Stomach smooth muscle (tissue), 2 donors: ENCODE measurements around the gene BTK.
A peak's percentile ranks its signal among the peaks of the same experiment; 100 is the strongest.

Experiments used
- H3K27ac ChIP-seq: one replicate; pipeline ENCODE4 v1.7.0; 2013; ENCODE audit warnings: mild to moderate bottlenecking, low read length, inconsistent platforms
- H3K27me3 ChIP-seq, 2 donors: one replicate each; pipeline ENCODE4 v1.7.0; 2013; ENCODE audit warnings: low read length in 2 of 2; ENCODE audit not compliant: insufficient read depth in 2 of 2, control insufficient read depth in 1 of 2
- H3K36me3 ChIP-seq, 2 donors: one replicate each; pipeline ENCODE4 v1.7.0; 2013; ENCODE audit warnings: low read length in 2 of 2; ENCODE audit not compliant: control insufficient read depth in 2 of 2, insufficient read depth in 2 of 2
- H3K4me1 ChIP-seq: one replicate; pipeline ENCODE4 v1.7.0; 2013; ENCODE audit warnings: low read length; ENCODE audit not compliant: control insufficient read depth, insufficient read depth
- H3K4me3 ChIP-seq, 2 donors: one replicate each; pipeline ENCODE4 v1.7.0; 2013; ENCODE audit warnings: low read length in 2 of 2
- H3K9ac ChIP-seq, 2 donors: one replicate each; pipeline ENCODE4 v1.7.0; 2013; ENCODE audit warnings: low read length in 2 of 2, mild to moderate bottlenecking in 1 of 2
- H3K9me3 ChIP-seq, 2 donors: one replicate each; pipeline ENCODE4 v1.7.0; 2013; ENCODE audit warnings: low read length in 2 of 2; ENCODE audit not compliant: control insufficient read depth in 2 of 2
- donor health status: healthy.
- donor health status: Pancreatic carcinoma.

Gene BTK

DNA sequence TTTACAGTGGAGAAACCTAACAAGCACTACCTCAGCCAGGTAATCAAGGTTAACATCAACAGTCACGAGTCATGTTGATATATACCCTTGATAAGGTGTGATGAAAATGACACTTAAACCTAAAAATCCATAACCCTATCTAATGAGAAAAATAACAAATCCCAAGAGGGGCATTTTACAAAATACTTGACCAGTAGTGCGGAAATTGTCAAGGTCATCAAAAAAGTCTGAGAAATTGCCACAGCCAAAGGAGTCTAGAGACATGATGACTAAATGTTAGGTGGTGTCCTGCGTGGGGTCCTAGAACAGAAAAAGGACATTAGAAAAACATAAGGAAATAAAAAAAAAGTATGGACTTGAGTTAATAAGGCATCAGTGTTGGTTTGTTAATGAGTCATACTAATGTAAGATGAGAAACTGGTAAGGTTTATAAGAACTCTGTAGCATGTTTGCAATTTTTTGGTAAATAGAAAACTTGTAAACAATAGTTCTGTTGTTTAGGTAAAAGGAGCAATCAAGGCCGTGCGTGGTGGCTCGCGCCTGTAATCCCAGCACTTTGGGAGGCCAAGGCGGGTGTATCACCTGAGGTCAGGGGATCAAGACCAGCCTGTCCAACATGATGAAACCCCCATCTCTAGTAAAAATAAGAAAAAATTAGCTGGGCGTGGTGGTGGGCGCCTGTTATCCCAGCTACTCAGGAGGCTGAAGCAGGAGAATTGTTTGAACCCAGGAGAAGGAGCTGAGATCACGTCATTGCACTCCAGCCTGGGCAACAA is 7.7 kb upstream of the BTK start:
- H3K36me3 ChIP-seq, result peaks cover 0 to 4% of the 10 kb centered on the region in 2 donors
- H3K9ac ChIP-seq, result no peak overlapping the region
- peaks cover 0 to 2% of the 10 kb centered on the region in 2 donors for H3K27me3 ChIP-seq
- H3K4me1 ChIP-seq, result peaks cover 3% of the 10 kb centered on the region
- no peak overlapping the region for H3K27ac ChIP-seq
- no peaks in the 10 kb centered on the region for H3K9me3 ChIP-seq
- no peak overlapping the region for H3K4me3 ChIP-seq

DNA sequence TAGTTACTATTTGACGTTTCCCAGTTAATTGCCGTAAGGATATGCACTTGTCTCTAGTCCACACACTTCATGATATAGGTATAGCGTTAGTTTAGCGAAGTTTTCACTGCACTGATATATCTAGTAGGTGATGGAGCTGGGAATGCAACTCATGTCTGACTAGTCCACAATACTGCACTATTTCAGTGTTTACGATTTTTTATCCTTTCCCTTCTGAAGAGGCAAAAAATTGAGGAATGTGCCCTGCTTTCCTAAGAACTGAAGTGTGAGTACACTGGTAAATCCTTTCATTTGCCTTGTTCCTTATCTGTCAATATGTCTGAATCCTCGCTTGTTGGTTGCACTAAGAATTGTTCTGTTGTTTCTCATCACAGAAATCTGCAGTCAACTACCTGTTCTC is 5.8 kb upstream of the BTK start:
- H3K4me3 ChIP-seq, result peak overlapping the region; percentile 75
- peak overlapping the region; percentile 58 for H3K27ac ChIP-seq
- peaks cover 0 to 4% of the 10 kb centered on the region in 2 donors for H3K36me3 ChIP-seq
- peaks cover 0 to 2% of the 10 kb centered on the region in 2 donors for H3K27me3 ChIP-seq
- no peaks in the 10 kb centered on the region for H3K9me3 ChIP-seq
- H3K9ac ChIP-seq, result peak overlapping the region in 1 of 2 donors; percentile 76
- H3K4me1 ChIP-seq, result peaks cover 3% of the 10 kb centered on the region

DNA sequence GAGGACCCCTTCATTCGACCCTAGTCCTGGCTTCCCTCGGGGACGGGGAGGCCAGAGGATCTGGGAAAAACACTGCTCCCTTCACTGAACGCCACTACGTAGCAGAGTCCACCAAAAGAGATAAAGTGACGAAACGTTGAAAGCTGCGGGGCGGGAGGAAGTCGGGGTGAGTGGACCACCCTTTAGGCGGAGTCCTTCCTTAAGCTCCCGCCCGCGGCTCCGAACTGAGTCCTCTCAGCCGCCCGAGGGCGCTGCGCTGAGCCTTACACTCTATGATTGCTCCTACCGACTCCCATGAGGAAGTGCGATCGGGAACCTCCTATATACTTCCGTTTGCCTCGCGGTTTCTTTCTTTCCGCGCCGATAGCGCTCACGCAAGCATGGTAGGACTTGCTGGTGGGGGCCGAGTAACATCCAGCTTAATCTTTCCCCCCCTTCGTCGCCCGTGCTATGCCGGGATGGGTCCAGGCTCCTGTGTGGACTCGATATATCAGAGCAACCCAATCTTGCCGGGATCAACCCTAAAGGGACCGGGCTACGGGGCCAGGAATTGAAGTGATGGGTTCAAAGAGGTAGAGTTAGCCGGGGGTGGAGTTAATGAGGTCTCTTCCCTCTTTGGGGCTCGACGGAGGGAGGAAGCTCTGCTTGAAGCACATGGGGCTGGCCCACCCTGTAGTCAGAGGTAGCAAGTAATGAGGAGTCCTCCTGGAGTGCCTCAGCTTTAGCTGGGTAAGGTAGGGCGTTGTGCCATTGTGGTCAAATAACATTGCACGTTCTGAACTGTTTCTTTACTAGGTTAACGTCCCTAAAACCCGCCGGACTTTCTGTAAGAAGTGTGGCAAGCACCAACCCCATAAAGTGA is 4.9 kb upstream of the BTK start, which contains the start of gene RPL36A:
Gene RPL36A, plus strand, starts transcription at position 348 of the 862 bp plus-strand sequence. Its CDS starts 33 bp downstream, at position 381.
- peak within 1 kb of the TSS; percentile 58 for H3K27ac ChIP-seq
- H3K36me3 ChIP-seq, result peaks cover 0 to 4% of the 10 kb centered on the region in 2 donors
- peaks cover 3% of the 10 kb centered on the region for H3K4me1 ChIP-seq
- H3K9me3 ChIP-seq, result no peaks in the 10 kb centered on the region
- H3K27me3 ChIP-seq, result peaks cover 0 to 2% of the 10 kb centered on the region in 2 donors
- H3K9ac ChIP-seq, result peak within 1 kb of the TSS; percentile 64 to 76
- H3K4me3 ChIP-seq, result peak within 1 kb of the TSS; percentile 75

DNA sequence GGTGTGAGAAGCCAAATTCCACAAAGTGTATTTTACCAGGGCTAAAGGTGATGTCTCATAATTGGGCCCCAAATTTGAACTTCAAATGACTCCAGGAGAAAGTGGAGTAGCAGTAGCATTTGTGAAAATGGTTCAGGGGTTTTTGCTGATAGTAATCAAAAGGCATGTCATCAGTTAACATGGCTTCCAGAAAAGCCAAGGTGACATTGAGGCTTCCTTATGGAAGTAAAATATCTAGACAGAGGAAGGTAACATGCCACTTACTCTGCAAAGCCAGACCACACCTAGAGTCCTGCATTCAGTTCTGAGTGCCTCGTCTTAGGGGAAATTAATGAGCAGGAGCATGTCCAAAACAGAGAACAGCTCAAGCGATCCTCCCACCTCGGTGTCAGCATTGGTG is 2.6 kb upstream of the BTK start:
- Histone ChIP-seq H3K9me3 (no peaks in the 10 kb centered on the region), H3K36me3 (peaks cover 0 to 4% of the 10 kb centered on the region in 2 donors), H3K27me3 (peaks cover 0 to 2% of the 10 kb centered on the region in 2 donors), H3K27ac (no peak overlapping the region), H3K4me3 (no peak overlapping the region), H3K4me1 (peaks cover 3% of the 10 kb centered on the region), H3K9ac (no peak overlapping the region)

DNA sequence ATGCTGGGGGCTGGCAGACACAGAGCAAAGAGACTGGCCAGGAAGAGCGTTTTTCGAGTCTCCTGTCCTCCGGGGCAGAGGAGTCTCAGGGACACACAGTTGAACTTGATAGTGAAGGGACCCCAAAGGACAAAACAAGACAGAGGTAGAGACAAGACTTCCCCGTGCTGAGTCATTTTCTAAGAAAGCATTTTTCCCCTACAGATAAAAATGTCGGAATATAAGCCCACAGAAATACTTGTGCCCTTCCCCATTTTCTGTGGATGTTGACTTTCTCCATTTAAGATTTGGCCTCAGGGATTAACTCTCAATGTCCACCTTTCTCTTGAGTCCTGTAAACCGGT is 523 bp upstream of the BTK start:
- Histone ChIP-seq H3K9me3 (no peaks in the 10 kb centered on the region), H3K27ac (no peak overlapping the region)

DNA sequence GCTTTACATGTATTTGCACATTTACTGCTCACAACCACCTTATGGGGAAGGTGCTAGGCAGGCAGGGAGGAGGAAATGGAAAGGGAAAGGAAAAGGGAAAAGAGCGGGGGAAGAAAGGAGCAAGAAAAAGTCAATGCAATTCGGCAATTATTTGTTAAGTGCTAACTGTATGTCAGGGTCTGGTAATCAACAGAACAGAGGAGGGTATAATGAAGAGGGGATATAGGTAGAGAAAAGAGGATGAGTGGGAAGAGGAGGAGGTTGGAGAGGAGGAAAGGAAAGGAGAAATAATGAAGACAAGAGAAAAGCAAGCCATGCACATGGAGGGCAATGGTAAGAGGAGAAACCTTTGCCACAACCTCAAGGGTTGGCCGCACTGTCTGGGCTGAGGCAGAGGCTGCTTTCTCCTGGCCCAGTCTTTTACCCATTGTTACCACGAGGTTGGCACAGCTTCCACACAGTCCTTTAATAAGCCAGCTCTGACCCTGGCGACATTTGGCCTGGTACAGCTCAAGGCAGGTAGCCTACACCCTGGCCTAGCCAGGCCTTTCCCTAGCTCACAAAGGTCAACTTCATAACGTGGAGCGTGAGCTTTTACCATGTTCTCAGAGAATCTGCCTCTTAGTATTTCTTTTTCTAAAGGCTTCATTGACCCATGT is 836 bp downstream of the BTK start:
- Histone ChIP-seq H3K4me3 (no peak overlapping the region), H3K9ac (no peak overlapping the region), H3K9me3 (no peaks in the 10 kb centered on the region), H3K27ac (no peak overlapping the region), H3K27me3 (no peaks in the 10 kb centered on the region), H3K4me1 (no peaks in the 10 kb centered on the region), H3K36me3 (no peaks in the 10 kb centered on the region)

More for the DNA sequence above, 523 bp upstream of the BTK start:
- Histone ChIP-seq H3K9ac (no peak overlapping the region), H3K4me3 (no peak overlapping the region), H3K27me3 (peaks cover 0 to 2% of the 10 kb centered on the region in 2 donors), H3K36me3 (no peaks in the 10 kb centered on the region), H3K4me1 (peaks cover 3% of the 10 kb centered on the region)

DNA sequence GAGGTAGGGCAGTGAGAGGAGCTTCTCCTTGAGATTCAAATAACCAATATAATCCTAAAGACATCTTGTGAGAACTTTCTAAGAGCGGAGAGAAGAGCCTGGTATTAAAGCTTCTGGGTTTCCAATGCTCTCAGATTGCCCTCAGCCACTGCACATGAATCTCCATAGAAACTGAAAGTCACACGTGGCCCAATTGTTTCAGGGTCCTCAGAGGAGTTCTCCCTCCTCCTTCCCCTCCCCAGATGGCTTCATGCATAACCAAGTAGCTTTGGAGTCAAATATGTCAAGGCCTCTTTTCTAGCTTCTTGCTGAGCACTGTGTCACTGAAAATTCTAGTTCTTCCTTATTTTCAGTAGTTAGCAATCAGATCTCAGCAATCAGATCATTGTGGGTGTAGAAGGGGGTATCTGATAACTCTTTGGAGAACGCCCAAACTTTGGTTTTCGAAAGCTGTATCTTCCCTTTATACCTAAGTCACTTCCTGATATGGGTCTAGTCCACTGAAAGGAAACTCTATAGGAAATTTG is 2.2 kb downstream of the BTK start:
- Histone ChIP-seq H3K9me3 (no peaks in the 10 kb centered on the region), H3K4me3 (no peak overlapping the region), H3K27me3 (no peaks in the 10 kb centered on the region), H3K36me3 (no peaks in the 10 kb centered on the region), H3K4me1 (no peaks in the 10 kb centered on the region), H3K9ac (no peak overlapping the region), H3K27ac (no peak overlapping the region)

DNA sequence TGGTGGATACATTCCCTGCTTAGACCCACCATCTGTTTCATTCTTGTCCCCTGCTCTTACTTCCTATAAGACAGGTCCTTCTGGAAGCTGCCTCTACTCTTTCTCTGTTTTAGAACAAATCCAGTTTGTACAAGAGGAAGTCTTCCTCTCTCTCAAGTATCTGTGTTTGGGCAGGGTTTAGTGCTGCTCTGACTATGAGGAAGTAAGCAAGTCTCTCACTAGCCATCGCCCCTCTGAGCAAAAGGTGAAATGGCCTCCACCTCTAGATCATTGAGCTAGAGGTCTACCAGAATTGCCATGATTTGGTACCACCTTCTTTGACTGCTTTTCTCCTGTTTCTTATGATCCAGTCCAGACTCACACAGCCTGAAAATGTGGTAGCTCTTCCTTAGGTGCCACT is 8.4 kb downstream of the BTK start:
- Histone ChIP-seq H3K27me3 (peaks cover 0 to 2% of the 10 kb centered on the region in 2 donors), H3K4me3 (no peak overlapping the region), H3K27ac (no peak overlapping the region), H3K9ac (no peak overlapping the region), H3K9me3 (no peaks in the 10 kb centered on the region), H3K4me1 (no peaks in the 10 kb centered on the region), H3K36me3 (no peaks in the 10 kb centered on the region)

DNA sequence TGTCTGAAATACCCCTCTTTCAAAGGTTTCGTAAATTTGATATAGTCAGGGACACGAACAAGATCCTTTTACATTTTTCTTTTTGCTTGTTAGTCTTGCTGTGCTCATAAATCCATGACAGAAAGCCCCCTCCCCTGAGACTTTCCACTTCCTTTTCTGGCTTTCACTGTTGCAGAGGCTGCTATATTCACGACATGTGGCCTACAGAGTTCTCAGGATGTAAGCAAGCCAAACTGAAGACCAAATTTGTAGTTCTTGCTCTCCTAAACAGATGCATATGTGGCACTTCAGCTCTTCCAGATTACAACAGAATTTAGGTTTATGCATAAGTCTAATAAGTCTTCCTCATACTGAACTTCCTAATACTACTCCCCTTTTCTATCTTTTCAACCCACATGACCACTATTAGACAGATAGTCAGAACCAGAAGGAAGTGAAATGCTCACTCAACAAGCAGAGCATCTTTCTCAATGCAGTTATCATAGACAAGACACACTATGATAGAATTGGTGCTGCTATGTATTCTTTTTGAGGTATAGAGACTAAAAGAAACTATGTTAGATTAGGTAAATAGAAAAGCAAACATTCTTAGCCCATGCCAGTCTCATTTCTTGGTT is 15.0 kb downstream of the BTK start:
- no peaks in the 10 kb centered on the region for H3K9me3 ChIP-seq
- H3K27ac ChIP-seq, result no peak overlapping the region

DNA sequence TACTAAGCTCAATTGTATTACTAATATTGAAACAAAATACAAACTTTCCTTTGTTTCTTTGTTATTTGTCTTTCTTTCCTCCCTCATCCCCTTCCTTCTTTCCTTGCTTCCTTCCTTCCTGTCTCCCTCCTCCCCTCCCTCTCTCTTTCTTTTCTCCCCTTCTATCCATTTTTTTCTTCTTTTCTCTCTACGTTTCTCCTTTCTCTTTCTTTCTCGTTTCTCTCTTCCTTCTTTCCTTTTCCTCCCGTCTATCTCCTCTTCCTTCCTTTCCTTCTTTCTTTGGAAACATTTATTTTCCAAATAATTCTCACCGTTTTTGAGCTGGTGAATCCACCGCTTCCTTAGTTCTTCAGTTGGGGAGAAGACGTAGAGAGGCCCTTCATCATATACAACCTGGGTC is 16.3 kb downstream of the BTK start:
- no peak overlapping the region for H3K9ac ChIP-seq
- H3K4me3 ChIP-seq, result no peak overlapping the region
- no peaks in the 10 kb centered on the region for H3K36me3 ChIP-seq
- no peak overlapping the region for H3K27ac ChIP-seq
- H3K27me3 ChIP-seq, result peaks cover 0 to 2% of the 10 kb centered on the region in 2 donors
- H3K9me3 ChIP-seq, result no peaks in the 10 kb centered on the region
- no peaks in the 10 kb centered on the region for H3K4me1 ChIP-seq

More for the DNA sequence above, 15.0 kb downstream of the BTK start:
- no peak overlapping the region for H3K4me3 ChIP-seq
- H3K9ac ChIP-seq, result no peak overlapping the region
- peaks cover 0 to 2% of the 10 kb centered on the region in 2 donors for H3K27me3 ChIP-seq
- no peaks in the 10 kb centered on the region for H3K4me1 ChIP-seq
- no peaks in the 10 kb centered on the region for H3K36me3 ChIP-seq
